Stimulated activated memory B cell treated with anti-CD40 and anti-IgM and Interleukin-4, amounts not matched to agents 10 μg/mL and 1 μg/mL and 100 μg/mL, for 72 hours (primary cell): ENCODE results near the gene PCNX3.

Source experiments
- ATAC-seq: fragments of 150-1000 bp; cut with Tn5 transposase; 2 replicates; pipeline ENCODE4 v1.10.0; 2021
- H3K27ac Mint-ChIP-seq: one replicate; pipeline ENCODE4 v1.8.0; 2022; ENCODE audit warnings: mild to moderate bottlenecking, mixed read lengths
- H3K27me3 Mint-ChIP-seq: one replicate; pipeline ENCODE4 v1.8.0; 2022; ENCODE audit warnings: mixed read lengths
- H3K36me3 Mint-ChIP-seq: one replicate; pipeline ENCODE4 v1.8.0; 2022; ENCODE audit warnings: mixed read lengths
- H3K4me1 Mint-ChIP-seq: one replicate; pipeline ENCODE4 v1.8.0; 2022; ENCODE audit warnings: mixed read lengths
- H3K4me3 Mint-ChIP-seq: one replicate; pipeline ENCODE4 v1.8.0; 2022; ENCODE audit warnings: mild to moderate bottlenecking, moderate library complexity, mixed read lengths
- H3K9me3 Mint-ChIP-seq: one replicate; pipeline ENCODE4 v1.8.0; 2022; ENCODE audit warnings: mixed read lengths

Gene PCNX3

GRCh38 chr11:65685981-65686380 is 70.4 kb downstream of the PCNX3 start:
- H3K9me3 Mint-ChIP-seq, result no peaks in the 10 kb centered on the region
- no peaks in the 10 kb centered on the region for H3K27me3 Mint-ChIP-seq
- H3K4me1 Mint-ChIP-seq, result no peaks in the 10 kb centered on the region
- H3K27ac Mint-ChIP-seq, result no peak overlapping the region
- no peak overlapping the region for H3K4me3 Mint-ChIP-seq
- no peaks in the 10 kb centered on the region for H3K36me3 Mint-ChIP-seq
- no peak for ATAC-seq
